ENCODE measurements around the gene CALN1.
"Not testable (repeated sequence)": the region's sequence is repeated elsewhere in the genome, so short reads cannot be mapped to it uniquely, and the experiment has no call there.

The CALN1 gene

DNA sequence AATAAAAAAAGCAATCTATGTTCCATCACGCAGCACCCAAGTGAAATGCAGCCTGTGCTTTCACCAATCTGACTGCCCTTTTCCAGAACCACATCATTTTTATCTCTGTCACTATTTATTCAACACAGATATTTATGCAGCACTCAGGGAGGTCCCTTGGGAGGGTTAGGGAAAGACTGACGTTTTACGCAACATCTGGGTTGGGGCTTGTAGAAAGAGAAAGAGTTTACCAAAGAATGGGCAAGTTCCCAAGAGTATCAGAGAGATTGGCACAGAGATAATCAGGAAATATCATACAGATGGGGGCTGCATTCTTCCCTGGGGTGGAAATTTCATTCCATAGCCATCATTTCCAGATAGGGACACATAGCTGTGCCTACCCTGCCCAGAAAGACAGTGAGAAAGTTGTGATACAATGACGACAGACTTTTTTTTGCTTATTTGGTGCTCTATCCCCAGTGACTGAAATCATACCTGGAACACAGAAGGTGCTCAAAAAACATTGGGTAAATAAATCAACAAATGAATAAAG is 474.2 kb downstream of the CALN1 start:
- DNase-seq, result no peak

- DNase-seq, result no peak
Observed at GRCh38 chr7:71935674-71936073, 476.5 kb downstream of the CALN1 start.

- no peak for DNase-seq
Observed at GRCh38 chr7:71933426-71933825, 478.7 kb downstream of the CALN1 start.

DNA sequence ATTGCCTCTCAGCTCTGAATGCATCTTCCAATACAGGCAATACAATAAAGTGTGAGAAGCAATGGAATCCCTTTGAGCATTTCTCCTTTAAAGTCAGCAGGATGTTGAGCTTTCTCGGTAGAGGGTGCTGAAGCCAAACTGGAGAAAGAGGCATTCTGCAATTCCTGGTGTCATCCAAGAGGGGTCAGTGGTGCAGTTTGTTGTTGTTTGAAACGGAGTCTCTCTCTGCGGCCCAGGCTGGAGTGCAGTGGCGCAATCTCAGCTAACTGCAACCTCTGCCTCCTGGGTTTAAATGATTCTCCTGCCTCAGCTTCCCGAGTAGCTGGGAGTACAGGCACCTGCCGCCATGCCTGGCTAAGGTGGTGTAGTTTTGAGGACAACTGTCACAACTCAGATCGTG is 486.5 kb downstream of the CALN1 start:
- no peak for DNase-seq

DNA sequence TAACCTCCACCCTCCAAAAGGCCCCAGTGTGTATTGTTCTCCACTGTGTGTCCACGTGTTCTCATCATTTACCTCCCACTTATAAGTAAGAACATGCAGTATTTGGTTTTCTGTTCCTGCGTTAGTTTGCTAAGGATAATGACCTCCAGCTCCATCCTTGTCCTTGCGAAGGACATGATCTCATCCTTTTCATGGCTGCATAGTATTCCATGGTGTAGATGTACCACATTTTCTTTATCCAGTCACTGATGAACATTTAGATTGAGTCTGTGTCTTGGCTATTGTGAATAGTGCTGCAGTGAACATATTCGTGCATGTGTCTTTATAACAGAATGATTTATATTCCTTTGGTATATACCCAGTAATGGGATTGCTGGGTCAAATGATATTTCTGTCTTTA is 497.9 kb downstream of the CALN1 start:
- not testable (repeated sequence) for DNase-seq

DNA sequence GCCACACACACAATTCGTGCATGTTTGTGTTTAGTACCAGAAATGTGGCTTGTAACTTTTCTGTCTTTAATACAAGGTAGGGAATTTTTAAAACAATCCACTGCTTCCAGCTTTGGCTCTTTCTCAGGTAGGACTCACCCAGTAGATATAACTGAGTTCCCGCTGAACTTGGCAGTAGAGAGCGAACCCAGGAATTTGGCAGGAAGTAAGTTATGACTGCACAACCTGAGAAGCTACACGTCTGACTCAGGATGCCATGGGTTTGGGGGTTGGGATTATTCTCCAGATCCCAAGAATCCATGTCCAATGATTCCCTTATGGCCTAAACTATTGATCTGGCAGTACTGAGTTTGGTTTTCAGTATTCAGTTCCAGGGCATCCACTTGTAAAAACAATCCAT is 499.7 kb downstream of the CALN1 start:
- no peak for DNase-seq

- no peak for DNase-seq
Observed at GRCh38 chr7:71911051-71911450, 501.1 kb downstream of the CALN1 start.

DNA sequence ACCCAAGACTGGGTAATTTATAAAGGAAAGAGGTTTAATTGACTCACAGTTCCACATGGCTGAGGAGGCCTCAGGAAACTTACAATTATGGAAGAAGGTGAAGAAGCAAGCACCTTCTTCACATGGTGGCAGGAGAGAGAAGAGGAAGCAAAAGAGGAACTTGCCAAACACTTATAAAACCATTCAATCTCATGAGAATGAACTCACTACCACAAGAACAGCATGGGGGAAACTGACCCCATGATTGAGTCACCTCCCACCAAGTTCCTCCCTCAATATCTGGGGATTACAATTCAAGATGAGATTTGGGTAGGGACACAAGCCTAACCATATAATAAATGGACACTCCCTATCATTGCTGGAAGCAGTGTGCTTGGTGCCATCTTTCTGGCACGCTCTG is 506.3 kb downstream of the CALN1 start:
- no peak for DNase-seq

GRCh38 chr7:71904484-71904883 is 507.7 kb downstream of the CALN1 start:
- no peak for DNase-seq

GRCh38 chr7:71900556-71900955 is 511.6 kb downstream of the CALN1 start:
- DNase-seq, result no peak

DNA sequence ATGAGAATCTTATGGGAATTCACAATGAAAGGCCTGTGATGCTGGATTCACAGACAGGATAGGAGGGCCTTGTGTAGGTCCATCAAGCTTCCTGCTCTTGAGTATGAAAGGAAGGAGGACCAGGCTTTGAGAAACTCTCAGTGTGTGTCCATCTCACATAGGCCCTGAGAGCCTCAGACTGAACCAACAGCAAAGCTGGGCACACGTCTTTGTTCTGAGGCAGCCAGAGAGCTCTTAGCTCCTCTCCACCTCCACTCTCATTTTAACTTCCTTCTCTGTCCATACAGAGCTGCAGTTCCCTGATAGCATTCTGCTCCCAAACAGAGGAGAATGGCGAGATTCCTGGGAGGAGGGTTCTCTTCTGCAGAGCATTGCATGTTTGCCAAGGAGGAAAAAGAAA is 515.6 kb downstream of the CALN1 start:
- DNase-seq, result no peak

GRCh38 chr7:71886046-71886445 is 526.1 kb downstream of the CALN1 start:
- DNase-seq, result no peak

DNA sequence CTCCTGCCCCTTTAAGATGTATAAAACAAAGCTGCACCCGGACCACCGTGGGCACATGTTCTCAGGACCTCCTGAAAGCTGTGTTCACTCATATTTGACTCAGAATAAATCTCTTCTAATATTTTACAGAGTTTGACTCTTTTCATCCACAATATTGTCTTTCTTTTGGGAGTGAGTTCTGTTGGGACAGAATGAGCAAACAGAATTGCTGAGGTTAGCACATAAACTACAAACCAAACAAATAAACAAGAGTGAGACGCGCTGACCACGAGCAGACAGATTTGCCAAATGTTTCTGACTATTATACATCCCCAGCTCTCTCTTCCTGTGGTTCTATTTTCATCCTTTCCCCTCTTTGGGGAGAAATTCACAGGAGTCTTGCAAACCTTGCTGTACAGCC is 526.7 kb downstream of the CALN1 start:
- no peak for DNase-seq

- DNase-seq, result no peak
Observed at GRCh38 chr7:71883415-71883814, 528.7 kb downstream of the CALN1 start.

DNA sequence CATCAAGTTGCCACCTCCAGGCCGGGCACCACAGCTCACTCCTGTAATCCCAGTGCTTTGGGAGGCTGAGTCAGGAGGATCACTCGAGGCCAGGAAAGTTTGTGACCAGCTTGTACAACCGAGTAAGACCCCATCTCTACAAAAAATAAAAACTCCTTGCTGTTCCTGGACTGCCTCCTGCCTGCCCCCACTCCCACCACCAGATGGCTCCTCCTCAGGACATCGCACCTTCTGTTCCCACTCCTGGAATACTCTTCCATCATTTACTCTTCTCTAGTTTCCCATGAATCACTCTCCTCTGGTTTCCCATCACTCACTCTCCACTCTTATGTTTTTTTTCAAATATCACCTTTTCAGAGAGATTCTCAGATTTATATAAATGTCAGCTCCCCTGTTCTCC is 540.7 kb downstream of the CALN1 start:
- DNase-seq, result no peak

DNA sequence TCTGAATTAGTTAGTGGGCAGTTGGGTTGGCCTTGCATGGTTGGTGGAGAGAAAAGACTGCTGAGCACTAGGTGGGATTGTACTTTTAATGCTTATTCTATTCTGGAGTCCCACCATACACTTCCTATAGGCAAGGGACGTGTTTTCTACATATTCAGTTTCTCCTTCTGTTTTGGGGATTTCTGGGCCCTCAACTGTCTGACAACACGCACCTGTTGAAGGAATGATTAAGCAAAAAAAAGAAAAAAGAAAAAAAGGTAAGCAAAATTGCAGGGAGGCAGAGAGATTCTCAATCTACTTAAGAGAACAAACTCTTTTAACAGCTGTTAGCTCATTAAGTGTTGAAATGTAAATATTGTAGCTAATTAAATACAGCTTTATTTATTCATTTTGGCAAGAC is 541.3 kb downstream of the CALN1 start:
- DNase-seq, result no peak

DNA sequence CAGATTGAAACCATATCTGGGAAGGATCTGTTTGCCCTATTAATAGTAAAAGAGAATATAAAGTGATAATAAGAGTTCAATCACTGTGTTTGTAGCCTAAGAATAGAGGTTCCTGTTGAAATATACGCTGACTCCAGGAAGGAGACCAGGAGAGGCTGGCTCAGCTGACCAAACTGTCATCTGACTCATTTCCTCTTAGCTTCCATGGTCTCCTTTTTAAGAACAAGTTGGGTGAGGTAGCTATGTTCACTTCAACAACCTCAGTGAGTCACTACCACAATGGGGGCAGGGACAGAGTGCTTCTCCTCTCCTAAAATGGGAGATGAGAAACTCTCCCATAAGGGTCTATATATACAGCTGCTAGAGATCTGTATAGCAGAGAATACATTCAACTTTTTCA is 543.3 kb downstream of the CALN1 start:
- no peak for DNase-seq

DNA sequence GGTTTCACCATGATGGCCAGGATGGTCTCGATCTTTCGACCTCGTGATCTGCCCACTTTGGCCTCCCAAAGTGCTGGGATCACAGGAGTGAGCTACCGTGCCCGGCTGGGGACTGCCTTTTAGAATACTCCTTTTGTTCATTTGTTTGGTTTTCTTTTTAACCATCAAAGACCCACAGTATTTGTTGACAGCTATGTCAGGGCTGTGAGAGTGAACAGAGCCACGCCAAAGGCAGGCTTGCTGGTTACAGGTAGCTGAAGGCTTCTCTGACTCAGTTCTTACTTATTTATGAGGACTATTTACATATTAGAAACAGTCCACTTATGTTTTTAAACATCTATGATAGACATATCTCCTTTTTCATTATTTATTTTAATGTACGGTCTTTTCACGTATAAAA is 544.5 kb downstream of the CALN1 start:
- no peak for DNase-seq

DNA sequence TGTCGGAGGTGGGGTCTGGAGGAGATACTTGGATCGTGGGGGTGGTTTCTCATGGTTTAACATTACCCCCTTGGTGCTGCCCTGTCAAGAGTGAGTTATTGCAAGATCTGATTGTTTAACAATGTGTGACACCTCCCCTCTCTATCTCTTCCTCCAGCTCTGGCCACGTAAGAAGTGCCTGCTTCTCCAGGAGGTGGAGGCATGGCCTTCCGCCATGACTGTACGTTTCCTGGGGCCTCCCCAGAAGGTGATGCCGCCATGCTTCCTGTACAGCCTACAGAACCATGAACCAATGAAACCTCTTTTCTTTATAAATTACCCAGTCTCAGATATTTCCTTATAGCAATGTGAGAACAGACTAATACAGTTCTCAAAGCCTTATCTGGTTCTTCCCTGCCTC is 547.0 kb downstream of the CALN1 start:
- DNase-seq, result no peak

DNA sequence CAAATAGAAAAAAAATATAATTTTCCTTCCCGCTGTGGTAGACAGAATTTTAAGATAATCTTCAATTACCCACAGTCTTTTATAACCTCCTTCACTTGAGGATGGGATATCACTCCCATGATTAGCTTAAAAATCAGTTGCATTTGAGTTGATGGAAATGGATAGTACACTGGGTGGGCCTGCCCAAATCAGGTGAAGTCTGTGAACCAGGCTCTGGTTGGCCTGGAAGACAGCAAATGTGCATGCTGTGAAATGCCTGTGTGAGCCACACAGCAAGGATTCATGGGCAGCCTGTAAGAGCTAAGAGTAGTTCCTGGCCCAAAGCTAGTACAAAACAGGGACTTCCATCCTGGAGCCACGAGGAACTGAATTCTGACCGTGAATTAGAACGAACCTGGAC is 548.0 kb downstream of the CALN1 start:
- DNase-seq, result no peak

GRCh38 chr7:71860572-71860971 is 551.6 kb downstream of the CALN1 start:
- no peak for DNase-seq

DNA sequence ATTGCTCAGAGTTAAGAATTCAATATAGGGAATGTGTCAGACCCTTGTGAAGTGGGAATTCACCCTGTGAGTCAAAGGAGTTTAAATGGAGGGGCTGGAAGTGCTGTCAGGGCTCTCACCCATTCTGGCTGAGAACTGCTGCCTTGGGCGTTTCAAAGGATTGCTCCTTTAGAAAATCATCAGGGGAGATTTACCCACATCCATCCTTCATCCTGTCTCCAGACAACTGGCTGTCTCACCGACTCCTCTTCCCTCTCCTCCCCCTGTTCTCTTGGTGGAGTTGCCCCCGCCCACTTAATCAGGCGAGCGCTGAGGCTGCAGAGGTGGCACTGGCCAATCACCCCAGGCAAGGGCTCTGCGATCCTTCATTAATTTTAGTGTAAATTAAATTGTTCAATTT is 554.8 kb downstream of the CALN1 start:
- DNase-seq, result no peak

DNA sequence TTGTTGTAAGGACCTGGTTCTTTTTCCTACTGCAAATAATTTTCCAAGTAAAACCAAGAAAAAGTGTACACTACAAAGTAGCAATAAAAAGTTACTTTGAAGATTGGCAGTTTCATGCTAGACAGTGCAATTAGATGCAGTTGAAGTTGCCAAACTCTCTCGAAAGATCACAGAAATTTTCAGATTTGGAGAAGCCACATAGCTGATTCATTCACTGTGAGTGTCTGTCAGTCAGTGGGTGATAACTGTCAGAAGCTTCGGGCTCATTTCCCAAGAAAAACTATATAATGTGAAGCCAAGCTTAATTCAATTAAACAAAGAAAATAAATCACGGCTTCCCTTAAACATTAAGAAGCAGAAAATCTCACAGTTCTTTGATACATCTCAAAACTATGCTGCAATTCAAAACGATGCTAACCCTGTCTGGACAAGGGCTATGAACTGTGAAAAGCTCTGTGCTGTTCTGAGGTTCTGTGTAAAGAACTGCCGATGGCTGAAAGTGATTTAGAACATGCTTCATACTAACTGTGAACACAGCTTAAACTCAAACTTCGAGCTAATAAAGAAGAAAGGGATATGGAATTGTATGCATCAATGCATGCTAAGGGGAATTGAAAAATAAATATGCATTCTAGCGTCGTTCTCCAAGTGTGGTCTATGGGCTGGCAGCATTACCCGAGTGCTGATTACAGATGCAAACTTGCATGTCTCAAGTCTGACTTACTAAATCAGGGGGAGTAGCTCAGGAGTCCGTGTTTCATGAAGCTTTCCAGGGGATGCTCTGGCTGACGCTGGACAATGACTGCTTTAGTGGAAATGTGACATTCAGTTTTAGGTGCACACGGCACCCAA is 557.4 kb downstream of the CALN1 start:
- DNase-seq, result no peak

DNA sequence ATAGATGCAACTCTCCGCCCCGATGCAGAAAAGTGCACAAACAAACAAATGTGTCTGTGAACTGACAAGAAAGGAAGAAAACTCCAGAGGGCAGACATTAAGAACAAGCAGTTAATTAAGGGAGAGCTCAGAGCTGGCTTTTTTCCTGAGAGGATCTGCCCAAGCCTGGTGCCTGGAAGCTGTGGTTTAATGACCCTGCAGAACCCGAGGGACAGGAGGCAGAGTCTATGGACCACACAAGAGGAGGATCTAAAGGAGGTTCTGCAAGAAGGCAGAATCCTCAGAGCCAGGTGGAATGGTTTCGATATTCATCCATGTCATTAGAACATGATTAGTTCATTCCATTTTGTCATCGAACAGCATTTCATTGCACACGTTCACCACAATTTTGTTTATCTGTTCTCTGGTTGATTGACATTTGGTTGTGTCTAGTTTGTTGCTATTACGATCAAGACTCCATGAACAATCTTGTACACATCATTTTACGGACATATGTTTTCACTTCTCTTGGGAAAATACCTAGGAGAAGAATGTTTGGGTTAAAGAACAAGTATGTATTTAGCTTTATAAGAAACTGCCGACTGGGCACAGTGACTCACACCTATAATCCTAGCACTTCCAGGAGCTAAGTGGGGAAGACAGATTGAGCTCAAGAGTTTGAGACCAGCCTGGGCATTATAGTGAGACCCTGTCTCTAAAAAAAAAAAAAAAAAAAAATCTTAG is 560.2 kb downstream of the CALN1 start:
- DNase-seq, result no peak

Data from stimulated activated naive CD4-positive, alpha-beta T cell treated with Interleukin-2 at 50 U/mL for 16 hours (primary cell).